AG09309 (cell line): Measurements from ENCODE around the gene BEST2.

Experiments
- DNase-seq: peaks from one replicate; pipeline ENCODE4 v3.0.0-alpha.2; 2010; ENCODE audit warnings: low read depth
- H3K4me3 ChIP-seq: 2 replicates; pipeline ENCODE4 v1.5.1; 2011; ENCODE audit warnings: mild to moderate bottlenecking, low read depth, low read length, moderate library complexity; ENCODE audit not compliant: control insufficient read depth
- TF ChIP-seq, protein P1 (sequence below): IDR thresholded peaks from 2 replicates; pipeline ENCODE4 v1.5.1; 2011; ENCODE audit warnings: mild to moderate bottlenecking, low read depth, low read length, inconsistent platforms; ENCODE audit not compliant: insufficient read depth, control insufficient read depth; ENCODE audit errors: missing control alignments

BEST2 gene

GRCh38 chr19:12751635-12752034, at the start of gene BEST2:
Gene BEST2, plus strand, starts transcription at chr19:12751791. Its CDS starts 802 bp downstream, at chr19:12752593.
- TF ChIP-seq, protein P1, sequence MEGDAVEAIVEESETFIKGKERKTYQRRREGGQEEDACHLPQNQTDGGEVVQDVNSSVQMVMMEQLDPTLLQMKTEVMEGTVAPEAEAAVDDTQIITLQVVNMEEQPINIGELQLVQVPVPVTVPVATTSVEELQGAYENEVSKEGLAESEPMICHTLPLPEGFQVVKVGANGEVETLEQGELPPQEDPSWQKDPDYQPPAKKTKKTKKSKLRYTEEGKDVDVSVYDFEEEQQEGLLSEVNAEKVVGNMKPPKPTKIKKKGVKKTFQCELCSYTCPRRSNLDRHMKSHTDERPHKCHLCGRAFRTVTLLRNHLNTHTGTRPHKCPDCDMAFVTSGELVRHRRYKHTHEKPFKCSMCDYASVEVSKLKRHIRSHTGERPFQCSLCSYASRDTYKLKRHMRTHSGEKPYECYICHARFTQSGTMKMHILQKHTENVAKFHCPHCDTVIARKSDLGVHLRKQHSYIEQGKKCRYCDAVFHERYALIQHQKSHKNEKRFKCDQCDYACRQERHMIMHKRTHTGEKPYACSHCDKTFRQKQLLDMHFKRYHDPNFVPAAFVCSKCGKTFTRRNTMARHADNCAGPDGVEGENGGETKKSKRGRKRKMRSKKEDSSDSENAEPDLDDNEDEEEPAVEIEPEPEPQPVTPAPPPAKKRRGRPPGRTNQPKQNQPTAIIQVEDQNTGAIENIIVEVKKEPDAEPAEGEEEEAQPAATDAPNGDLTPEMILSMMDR = no peak
- DNase-seq = no peak
- H3K4me3 ChIP-seq = no peak within 1 kb of the TSS

DNA sequence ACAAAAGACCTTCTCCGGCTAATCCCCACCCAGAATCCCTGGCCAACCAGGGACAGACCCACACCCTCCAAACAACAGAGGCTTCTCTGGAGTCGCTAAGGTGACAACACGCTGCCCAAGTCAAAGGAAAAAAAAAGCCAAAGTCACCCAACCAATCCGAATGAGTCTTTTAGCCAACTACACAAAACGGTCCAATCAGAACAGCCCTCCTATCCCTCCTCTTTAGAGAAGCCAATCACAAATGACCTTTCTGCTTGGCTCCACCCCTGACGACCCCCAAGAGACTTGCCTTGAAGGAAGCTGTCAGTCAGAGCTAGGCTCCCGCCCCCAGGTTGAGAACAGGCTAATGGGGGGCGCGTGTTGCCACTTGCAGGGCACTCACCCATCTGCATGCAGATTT, 48.5 kb upstream of the BEST2 start:
- DNase-seq = no peak
- TF ChIP-seq, protein P1 = no peak
- no peak overlapping the region for H3K4me3 ChIP-seq

- TF ChIP-seq, protein P1 = no peak
- no peak for DNase-seq
Observed at GRCh38 chr19:12705169-12705568, 46.4 kb upstream of the BEST2 start.

GRCh38 chr19:12705654-12706331, 45.8 kb upstream of the BEST2 start:
- no peak overlapping the region for H3K4me3 ChIP-seq
- no peak for DNase-seq
- TF ChIP-seq, protein P1 = no peak

More at GRCh38 chr19:12705169-12705568, 46.4 kb upstream of the BEST2 start:
- no peak overlapping the region for H3K4me3 ChIP-seq

DNA sequence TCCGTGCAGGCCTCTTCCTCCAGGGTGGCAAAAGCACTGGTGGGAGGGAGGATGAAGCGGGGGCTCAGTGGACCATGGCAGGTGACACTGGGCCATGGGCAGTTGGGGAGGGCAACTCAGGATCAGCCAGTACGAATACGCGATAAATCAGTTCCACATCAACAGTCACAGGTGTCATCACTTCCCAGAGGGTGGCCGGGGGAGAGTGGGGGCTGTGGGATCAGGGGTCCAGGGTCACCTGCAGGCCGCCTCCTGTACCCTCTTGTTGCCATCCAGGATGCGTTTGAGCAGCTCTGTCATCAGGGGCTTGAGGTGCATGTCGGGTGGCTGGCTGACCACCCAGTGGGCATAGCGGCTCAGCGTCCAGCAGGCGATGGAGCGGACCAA, 45.3 kb upstream of the BEST2 start:
- DNase-seq = no peak
- TF ChIP-seq, protein P1 = no peak
- no peak overlapping the region for H3K4me3 ChIP-seq

- no peak overlapping the region for H3K4me3 ChIP-seq
- TF ChIP-seq, protein P1 = no peak
- no peak for DNase-seq
Observed at GRCh38 chr19:12708641-12709040, 43.0 kb upstream of the BEST2 start.
